ENCODE measurements around the gene KRT77.

DNA sequence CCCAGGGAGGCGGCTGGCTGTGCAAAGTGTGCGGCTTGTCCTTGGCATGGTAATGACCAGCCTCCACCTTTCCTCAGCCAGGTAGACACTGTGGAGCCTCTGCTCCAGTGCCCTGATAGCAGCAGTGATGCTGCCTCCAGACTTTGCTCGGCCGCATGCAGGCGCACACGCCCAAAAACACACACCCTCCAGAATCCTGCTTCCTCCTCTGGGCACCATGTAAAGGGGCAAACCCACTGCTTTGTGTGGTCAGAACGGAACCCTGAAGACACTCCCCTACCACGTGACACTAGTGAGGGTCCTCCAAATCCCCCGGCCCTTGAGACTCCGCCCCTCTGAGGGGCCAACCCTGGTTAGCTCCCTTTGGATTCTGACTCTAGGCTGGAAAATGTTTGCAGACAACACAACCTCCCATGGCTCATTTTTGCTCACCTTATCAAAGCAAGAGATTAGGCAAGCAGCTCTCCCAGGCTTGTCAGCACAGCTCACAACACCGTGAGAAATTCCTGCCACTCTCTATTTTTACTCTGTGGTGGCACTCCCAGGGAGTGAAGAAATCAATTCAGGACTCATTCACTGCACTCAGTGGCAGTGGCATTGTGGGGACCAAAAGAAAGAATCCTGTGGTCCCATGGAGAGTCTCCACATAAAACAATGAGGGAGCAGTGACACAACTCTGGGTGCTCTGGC lies 4.5 kb downstream of the KRT77 start:
- TF ChIP-seq, protein P1, sequence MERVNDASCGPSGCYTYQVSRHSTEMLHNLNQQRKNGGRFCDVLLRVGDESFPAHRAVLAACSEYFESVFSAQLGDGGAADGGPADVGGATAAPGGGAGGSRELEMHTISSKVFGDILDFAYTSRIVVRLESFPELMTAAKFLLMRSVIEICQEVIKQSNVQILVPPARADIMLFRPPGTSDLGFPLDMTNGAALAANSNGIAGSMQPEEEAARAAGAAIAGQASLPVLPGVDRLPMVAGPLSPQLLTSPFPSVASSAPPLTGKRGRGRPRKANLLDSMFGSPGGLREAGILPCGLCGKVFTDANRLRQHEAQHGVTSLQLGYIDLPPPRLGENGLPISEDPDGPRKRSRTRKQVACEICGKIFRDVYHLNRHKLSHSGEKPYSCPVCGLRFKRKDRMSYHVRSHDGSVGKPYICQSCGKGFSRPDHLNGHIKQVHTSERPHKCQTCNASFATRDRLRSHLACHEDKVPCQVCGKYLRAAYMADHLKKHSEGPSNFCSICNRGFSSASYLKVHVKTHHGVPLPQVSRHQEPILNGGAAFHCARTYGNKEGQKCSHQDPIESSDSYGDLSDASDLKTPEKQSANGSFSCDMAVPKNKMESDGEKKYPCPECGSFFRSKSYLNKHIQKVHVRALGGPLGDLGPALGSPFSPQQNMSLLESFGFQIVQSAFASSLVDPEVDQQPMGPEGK (CRISPR knock-in tag; IDR thresholded peaks at IDR 0.05; ENCODE audit: borderline replicate concordance) = no peak
- TF ChIP-seq TOX (CRISPR knock-in tag; IDR thresholded peaks at IDR 0.05; ENCODE audit: borderline replicate concordance) = no peak
- TF ChIP-seq BACH2 (CRISPR knock-in tag; IDR thresholded peaks at IDR 0.05; ENCODE audit: borderline replicate concordance) = no peak
- TF ChIP-seq ZNF8 (CRISPR knock-in tag; IDR thresholded peaks at IDR 0.05) = no peak
- no peak for TF ChIP-seq ZFP30 (CRISPR knock-in tag; IDR thresholded peaks at IDR 0.05)
- no peak for TF ChIP-seq RARB (CRISPR knock-in tag; IDR thresholded peaks at IDR 0.05)

Measured in SK-N-SH treated with all-trans-retinoic acid at 6 μM for 48 hours (cell line).